KBM-7 (cell line): ENCODE measurements around the gene CDH13.

ENCODE experiments used
- DNase-seq: peaks from one replicate; pipeline ENCODE4 v3.0.0-alpha.2; 2015
- in situ Hi-C: fragments of 300-500 bp; cut with MboI; formaldehyde crosslinking; loops from 2 replicates; pipeline ENCODE4 v1.14.3; 2020; ENCODE audit warnings: low sequenced_read_pairs, low pct_unique_long_range_greater_than_20kb, mixed read lengths

The CDH13 gene

DNA sequence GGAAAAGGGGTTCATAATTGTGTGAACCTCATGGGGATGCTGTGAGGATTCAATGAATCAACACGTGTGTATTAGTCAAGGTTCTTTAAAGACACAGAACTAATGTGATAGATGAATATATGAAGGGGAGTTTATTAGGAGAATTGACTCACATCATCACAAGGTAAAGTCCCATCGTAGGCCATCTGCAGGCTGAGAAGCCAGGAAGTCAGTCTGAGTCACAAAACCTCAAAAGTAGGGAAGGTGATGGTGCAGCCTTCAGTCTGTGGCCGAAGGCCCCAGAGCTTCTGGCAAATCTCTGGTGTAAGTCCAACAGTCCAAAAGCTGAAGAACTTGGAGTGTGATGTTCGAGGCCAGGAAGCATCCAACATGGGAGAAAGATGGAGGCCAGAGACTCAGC lies 413.4 kb downstream of the CDH13 start:
- no peak for DNase-seq
- in situ Hi-C loops = no loop called here

- in situ Hi-C loops = no loop called here
- DNase-seq = no peak
Measured at GRCh38 chr16:83044589-83044988, 417.8 kb downstream of the CDH13 start.

DNA sequence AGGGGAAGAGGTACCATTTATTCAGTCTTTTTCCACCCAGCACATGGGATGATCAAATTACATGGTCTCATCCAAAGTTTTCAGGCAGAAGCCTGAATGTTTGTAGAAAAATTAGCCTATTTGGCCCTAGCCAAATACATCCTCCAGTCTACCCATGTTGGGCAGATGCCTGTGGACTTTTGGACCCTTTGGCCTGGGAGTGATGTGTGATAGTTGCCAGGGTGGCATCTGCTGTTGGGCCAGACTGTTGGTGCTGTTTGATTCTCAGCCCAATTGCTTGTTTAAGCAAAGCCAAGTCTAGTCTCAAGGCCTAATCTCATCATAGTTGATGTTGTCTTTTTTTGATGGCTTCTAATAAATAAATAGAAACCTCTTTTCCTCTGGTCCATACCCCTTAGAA lies 419.0 kb downstream of the CDH13 start:
- no peak for DNase-seq
- in situ Hi-C loops = no loop called here

DNA sequence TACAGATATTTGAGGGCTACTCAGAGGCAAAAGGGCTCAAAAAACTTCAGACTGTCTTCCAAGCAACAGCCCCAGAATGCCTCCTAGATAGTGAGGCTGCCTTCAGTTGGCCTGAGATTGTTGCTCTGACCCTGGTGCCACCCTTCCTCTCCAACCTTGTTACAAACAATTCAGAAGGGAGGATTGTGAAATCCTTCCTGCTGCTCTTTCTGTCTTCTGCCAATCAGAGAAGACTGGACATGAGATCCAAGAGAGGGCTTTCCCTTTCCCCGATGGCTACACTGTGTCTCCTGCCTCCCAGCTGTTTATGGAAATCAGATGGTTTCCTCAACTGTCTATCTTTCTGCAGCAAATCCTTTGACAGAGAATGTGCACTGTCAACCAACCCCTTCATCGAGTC lies 419.9 kb downstream of the CDH13 start:
- in situ Hi-C loops = no loop called here
- no peak for DNase-seq

DNA sequence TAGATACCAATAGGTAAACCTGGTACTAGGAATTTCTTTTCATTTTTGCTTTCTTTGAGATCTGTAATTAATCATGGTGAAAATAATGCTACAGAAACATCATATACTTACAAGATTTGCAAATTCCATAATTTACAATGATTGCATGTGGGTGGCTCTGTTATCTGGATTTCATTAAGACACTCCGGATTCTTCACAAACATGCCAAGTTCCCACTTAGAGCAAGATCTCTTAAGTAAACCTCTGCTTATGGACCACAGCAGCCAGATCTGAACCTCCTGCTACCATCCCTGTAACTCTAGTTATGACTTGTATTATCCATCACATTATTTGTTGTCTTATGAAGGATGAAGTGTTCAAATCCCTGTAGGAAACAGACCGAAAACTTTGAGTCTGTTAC lies 424.7 kb downstream of the CDH13 start:
- in situ Hi-C loops = no loop called here

GRCh38 chr16:83054283-83054682 lies 427.5 kb downstream of the CDH13 start:
- DNase-seq = no peak
- in situ Hi-C loops = no loop called here

More for the DNA sequence above, 424.7 kb downstream of the CDH13 start:
- no peak for DNase-seq

- in situ Hi-C loops = no loop called here
- no peak for DNase-seq
Measured at GRCh38 chr16:83058376-83058775, 431.6 kb downstream of the CDH13 start.

DNA sequence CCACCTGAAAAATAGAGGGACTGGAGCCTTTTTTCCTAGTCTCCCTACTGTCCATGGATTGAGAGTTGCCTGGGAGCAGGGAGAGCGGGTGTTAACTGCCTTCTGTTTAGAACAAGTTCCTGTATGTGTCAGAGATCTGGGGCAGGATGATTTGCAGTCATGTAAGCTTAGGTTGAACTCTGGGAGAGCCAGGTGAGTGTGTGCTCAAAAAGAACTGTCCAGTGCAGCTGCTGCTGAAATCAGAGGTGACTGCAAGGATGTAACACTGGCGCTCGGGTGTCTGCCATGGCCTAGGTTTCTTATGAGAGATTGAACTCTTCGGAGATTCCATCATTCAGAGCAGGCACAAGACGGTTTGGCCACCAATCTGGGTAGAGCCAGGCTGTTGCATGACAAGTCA lies 432.5 kb downstream of the CDH13 start:
- in situ Hi-C loops = no loop called here
- DNase-seq = no peak

- in situ Hi-C loops = no loop called here
Measured at GRCh38 chr16:83066011-83066410, 439.2 kb downstream of the CDH13 start.

GRCh38 chr16:83066881-83067280 lies 440.1 kb downstream of the CDH13 start:
- no peak for DNase-seq
- in situ Hi-C loops = no loop called here

More at GRCh38 chr16:83066011-83066410, 439.2 kb downstream of the CDH13 start:
- DNase-seq = no peak

DNA sequence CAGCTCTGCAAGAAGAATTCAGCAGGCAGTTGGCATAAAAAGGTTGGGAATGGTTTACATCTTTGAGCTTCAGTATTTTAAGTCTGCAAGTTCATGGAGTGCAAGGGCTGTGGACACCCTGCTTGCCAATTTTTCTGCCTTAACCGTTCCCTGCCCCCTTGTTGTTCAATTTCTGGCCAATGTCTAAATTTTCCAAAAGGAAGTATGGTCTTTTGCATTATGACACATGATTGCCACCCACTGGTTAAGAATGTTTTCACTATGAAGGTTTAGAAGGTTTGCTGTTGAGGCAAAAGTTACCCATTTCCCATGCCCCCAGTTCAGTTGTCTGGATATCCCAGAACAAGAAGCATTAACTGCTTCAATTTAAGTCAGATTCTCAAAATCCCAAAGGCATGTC lies 441.9 kb downstream of the CDH13 start:
- DNase-seq = no peak
- in situ Hi-C loops = no loop called here

DNA sequence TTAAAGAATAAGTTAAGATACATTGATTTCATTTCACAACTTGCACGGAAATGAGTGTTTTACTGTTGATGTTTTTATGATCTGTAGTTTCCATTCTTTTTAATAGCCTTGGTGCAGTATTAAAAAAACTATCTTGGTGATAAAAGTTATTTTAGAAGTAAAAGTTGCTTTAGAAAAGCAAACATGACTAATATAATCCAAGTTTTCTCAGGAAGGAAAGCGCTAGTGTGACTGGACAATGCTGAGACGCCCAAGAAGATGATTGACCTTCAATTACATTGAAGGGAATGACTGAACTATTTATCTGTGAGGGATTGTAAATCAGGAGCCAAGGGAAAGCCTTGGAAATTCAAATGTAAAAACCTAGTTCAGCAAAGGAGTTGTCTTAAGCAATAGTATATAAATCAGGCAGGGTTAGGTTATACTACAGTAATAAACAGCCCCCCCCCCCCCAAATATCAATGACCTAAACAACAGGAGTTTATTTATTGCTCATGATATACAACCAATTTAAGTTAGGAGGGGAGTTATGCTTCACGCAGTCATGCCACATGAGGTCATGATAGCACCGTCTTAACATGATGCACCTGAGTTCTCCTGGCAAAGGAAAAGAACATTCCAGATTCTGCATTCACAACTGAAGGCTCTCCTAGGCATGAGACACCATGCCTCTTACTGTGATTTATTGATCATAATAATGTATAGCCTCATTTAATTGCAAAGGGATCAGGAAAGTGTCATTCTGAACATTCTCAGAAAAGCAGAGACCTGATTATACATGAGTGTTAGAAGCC lies 443.8 kb downstream of the CDH13 start:
- in situ Hi-C loops = no loop called here
- DNase-seq = no peak

- in situ Hi-C loops = no loop called here
Measured at GRCh38 chr16:83075956-83076355, 449.2 kb downstream of the CDH13 start.

GRCh38 chr16:83083361-83083760 lies 456.6 kb downstream of the CDH13 start:
- no peak for DNase-seq
- in situ Hi-C loops = no loop called here

More at GRCh38 chr16:83075956-83076355, 449.2 kb downstream of the CDH13 start:
- no peak for DNase-seq

GRCh38 chr16:83085660-83086059 lies 458.9 kb downstream of the CDH13 start:
- no peak for DNase-seq
- in situ Hi-C loops = no loop called here

GRCh38 chr16:83095941-83096692 lies 469.3 kb downstream of the CDH13 start:
- in situ Hi-C loops = no loop called here
- no peak for DNase-seq

DNA sequence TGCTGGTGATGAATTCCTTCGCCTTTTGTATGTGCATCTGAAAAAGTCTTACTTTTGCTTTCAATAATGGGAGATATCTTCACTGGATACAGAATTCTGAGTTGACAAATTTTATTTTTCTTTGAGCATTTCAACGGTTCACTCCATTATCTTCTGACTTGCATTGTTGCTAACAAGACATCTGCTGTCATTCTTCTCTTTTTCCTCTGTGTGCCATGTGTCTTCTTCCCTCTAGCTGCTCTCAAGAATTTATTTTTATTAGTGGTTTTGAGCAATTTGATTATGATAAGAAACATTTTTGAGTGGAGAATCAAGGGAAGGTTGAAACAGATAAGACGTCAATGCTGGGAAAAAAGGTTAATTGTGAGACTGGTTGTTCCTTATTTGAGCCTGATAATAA lies 471.8 kb downstream of the CDH13 start:
- no peak for DNase-seq
- in situ Hi-C loops = no loop called here

DNA sequence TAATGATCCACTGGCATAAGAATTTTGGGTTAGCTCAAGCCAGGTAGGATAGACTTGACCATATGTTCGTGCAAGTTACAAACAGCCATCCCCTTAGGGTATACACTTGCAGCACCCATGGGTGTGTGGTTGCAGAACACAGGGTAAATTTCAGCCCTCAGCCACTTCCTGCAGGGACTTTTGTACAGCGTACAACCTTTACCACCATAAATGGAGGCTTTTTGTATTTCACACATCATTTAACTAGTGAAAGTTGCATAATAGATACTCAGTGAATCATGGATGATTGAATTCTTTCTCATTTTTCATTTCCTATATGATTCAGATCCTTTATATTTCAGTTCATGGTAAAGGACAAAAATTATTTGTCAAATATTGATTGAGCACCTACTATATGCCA lies 473.9 kb downstream of the CDH13 start:
- in situ Hi-C loops = no loop called here
- no peak for DNase-seq

GRCh38 chr16:83102336-83102735 lies 475.6 kb downstream of the CDH13 start:
- in situ Hi-C loops = no loop called here
- DNase-seq = no peak

GRCh38 chr16:83105279-83106077 lies 478.7 kb downstream of the CDH13 start:
- DNase-seq = no peak

More at GRCh38 chr16:83105279-83106077, 478.7 kb downstream of the CDH13 start:
- in situ Hi-C loops = no loop called here
